DMS114 treated with DMSO at 0.1 percent for 48 hours (cell line): ENCODE results near the gene METTL13.

ENCODE experiments used
- DNase-seq: peaks from one replicate; lab custom pipeline; 2025; ENCODE audit not compliant: unreplicated experiment; lab: John Stamatoyannopoulos, UW

METTL13 gene

GRCh38 chr1:171781176-171781875 is at the start of gene METTL13:
Gene METTL13 (plus strand): TSS chr1:171781660. CDS start chr1:171781968, 308 bp downstream.
- DNase-seq = peak; percentile 98

- DNase-seq = no peak
These were observed 45.3 kb upstream of the METTL13 start for GRCh38 chr1:171736196-171736595.

GRCh38 chr1:171738911-171739310 is 42.5 kb upstream of the METTL13 start:
- DNase-seq = no peak

- no peak for DNase-seq
These were observed 41.8 kb upstream of the METTL13 start for GRCh38 chr1:171739656-171740055.

GRCh38 chr1:171740356-171740863 is 41.0 kb upstream of the METTL13 start:
- DNase-seq = no peak

- DNase-seq = no peak
These were observed 40.2 kb upstream of the METTL13 start for GRCh38 chr1:171740987-171741871.

- peak; percentile 70 for DNase-seq
These were observed 39.4 kb upstream of the METTL13 start, which contains the start of gene VAMP4 for GRCh38 chr1:171741872-171742576. Gene VAMP4 (minus strand): TSS chr1:171742065. CDS start chr1:171738414, 3,651 bp downstream.

- DNase-seq = no peak
These were observed 38.9 kb upstream of the METTL13 start for GRCh38 chr1:171742577-171742922.

- no peak for DNase-seq
These were observed 38.2 kb upstream of the METTL13 start for GRCh38 chr1:171743081-171743870.

- DNase-seq = no peak
These were observed 36.5 kb upstream of the METTL13 start for GRCh38 chr1:171744986-171745385.

- no peak for DNase-seq
These were observed 32.8 kb upstream of the METTL13 start for GRCh38 chr1:171748651-171749050.

GRCh38 chr1:171751221-171751620 is 30.2 kb upstream of the METTL13 start:
- no peak for DNase-seq

GRCh38 chr1:171753182-171753581 is 28.3 kb upstream of the METTL13 start:
- DNase-seq = no peak

GRCh38 chr1:171753685-171754352 is 27.6 kb upstream of the METTL13 start:
- no peak for DNase-seq

GRCh38 chr1:171754353-171754705 is 27.1 kb upstream of the METTL13 start:
- no peak for DNase-seq

- no peak for DNase-seq
These were observed 26.5 kb upstream of the METTL13 start for GRCh38 chr1:171754971-171755370.

GRCh38 chr1:171756856-171757255 is 24.6 kb upstream of the METTL13 start:
- no peak for DNase-seq

- DNase-seq = no peak
These were observed 23.4 kb upstream of the METTL13 start for GRCh38 chr1:171758011-171758410.

- no peak for DNase-seq
These were observed 19.3 kb upstream of the METTL13 start for GRCh38 chr1:171762143-171762563.

- DNase-seq = no peak
These were observed 17.7 kb upstream of the METTL13 start for GRCh38 chr1:171763764-171764163.
